Measurements from ENCODE around the gene EMX1.

GRCh38 chr2:72971036-72971435, 53.7 kb downstream of the EMX1 start:
- TF ChIP-seq CTCF (IDR thresholded peaks at IDR 0.05) (no peak), POLR2A (IDR thresholded peaks at IDR 0.05) (no peak)

All from lower leg skin (tissue), 3 donors.